WTC11 (cell line): ENCODE data around the gene OMA1. TPM values are rescaled to one million over a fixed set of nuclear protein-coding genes. Genes with fewer than 3 reads are reported as not detected.

Experiments
- ATF1 ChIP-seq: sonication (generic); formaldehyde crosslinking; IDR thresholded peaks from 2 replicates; pipeline ENCODE4 v1.8.1; 2023; ENCODE audit warnings: mild to moderate bottlenecking, moderate library complexity, missing genetic modification reagents
- CBFB ChIP-seq: sonication (generic); formaldehyde crosslinking; IDR thresholded peaks from 2 replicates; pipeline ENCODE4 v1.8.1; 2022; ENCODE audit warnings: mild to moderate bottlenecking, low read depth, missing genetic modification reagents
- CREB1 ChIP-seq: sonication (generic); formaldehyde crosslinking; IDR thresholded peaks from 2 replicates; pipeline ENCODE4 v1.8.0; 2023; ENCODE audit warnings: mild to moderate bottlenecking, missing genetic modification reagents
- E2F5 ChIP-seq: sonication (generic); formaldehyde crosslinking; IDR thresholded peaks from 2 replicates; pipeline ENCODE4 v1.8.1; 2022; ENCODE audit warnings: mild to moderate bottlenecking, moderate library complexity, missing genetic modification reagents
- FOXP1 ChIP-seq: sonication (generic); formaldehyde crosslinking; IDR thresholded peaks from 2 replicates; pipeline ENCODE4 v1.8.0; 2022; ENCODE audit warnings: missing genetic modification reagents, mild to moderate bottlenecking, moderate library complexity, borderline replicate concordance
- GABPB1 ChIP-seq: sonication (generic); formaldehyde crosslinking; IDR thresholded peaks from 2 replicates; pipeline ENCODE4 v1.8.1; 2023; ENCODE audit warnings: mild to moderate bottlenecking, missing genetic modification reagents
- GTF2I ChIP-seq: fragments of 250-450 bp; sonication (Bioruptor Pico); conservative IDR thresholded peaks from 2 replicates; pipeline ENCODE4 v1.4.0; 2021; ENCODE audit warnings: mild to moderate bottlenecking
- JAZF1 ChIP-seq: fragments of 250-450 bp; sonication (Bioruptor Pico); IDR thresholded peaks from 2 replicates; pipeline ENCODE4 v1.9.0; 2021; ENCODE audit warnings: moderate library complexity, mild to moderate bottlenecking, inconsistent platforms
- JUN ChIP-seq: sonication (generic); formaldehyde crosslinking; IDR thresholded peaks from 2 replicates; pipeline ENCODE4 v1.8.0; 2023; ENCODE audit warnings: mild to moderate bottlenecking, missing genetic modification reagents
- NFYB ChIP-seq: sonication (generic); formaldehyde crosslinking; conservative IDR thresholded peaks from 2 replicates; pipeline ENCODE4 v1.8.0; 2022; ENCODE audit warnings: low read depth, missing genetic modification reagents
- NR1H2 ChIP-seq: sonication (generic); formaldehyde crosslinking; IDR thresholded peaks from 2 replicates; pipeline ENCODE4 v1.9.0; 2021; ENCODE audit warnings: mild to moderate bottlenecking, moderate library complexity, missing genetic modification reagents
- SP1 ChIP-seq: sonication (generic); formaldehyde crosslinking; conservative IDR thresholded peaks from 2 replicates; pipeline ENCODE4 v1.8.1; 2022; ENCODE audit warnings: missing genetic modification reagents
- TCF7 ChIP-seq: sonication (generic); formaldehyde crosslinking; IDR thresholded peaks from 2 replicates; pipeline ENCODE4 v1.8.0; 2022; ENCODE audit warnings: mild to moderate bottlenecking, low read depth, missing genetic modification reagents, moderate library complexity
- USF2 ChIP-seq: sonication (generic); formaldehyde crosslinking; IDR thresholded peaks from 2 replicates; pipeline ENCODE4 v1.8.1; 2023; ENCODE audit warnings: mild to moderate bottlenecking, missing genetic modification reagents, moderate library complexity
- ZNF138 ChIP-seq: sonication (generic); formaldehyde crosslinking; conservative IDR thresholded peaks from 2 replicates; pipeline ENCODE4 v1.8.1; 2022; ENCODE audit warnings: mild to moderate bottlenecking, moderate library complexity, missing genetic modification reagents
- ZNF416 ChIP-seq: fragments of 250-450 bp; sonication (Bioruptor Pico); IDR thresholded peaks from 2 replicates; pipeline ENCODE4 v1.9.0; 2021; ENCODE audit warnings: mild to moderate bottlenecking, inconsistent platforms
- ZNF532 ChIP-seq: fragments of 250-450 bp; sonication (Bioruptor Pico); IDR thresholded peaks from 2 replicates; pipeline ENCODE4 v1.9.0; 2021; ENCODE audit warnings: mild to moderate bottlenecking, borderline replicate concordance
- total RNA-seq: library from RNA; stranded (reverse); gene quantifications from 3 replicates; pipeline ENCODE4 v1.2.3, GENCODE V29; 2021
- TF ChIP-seq, protein P1 (sequence below): fragments of 200-600 bp; IDR thresholded peaks from 2 replicates; pipeline ENCODE4 v1.8.0; 2022; ENCODE audit warnings: antibody characterized with exemption
- TF ChIP-seq, protein P2 (sequence below): fragments of 250-450 bp; sonication (Bioruptor Pico); IDR thresholded peaks from 2 replicates; pipeline ENCODE4 v2.1.2; 2022; ENCODE audit warnings: mild to moderate bottlenecking, moderate library complexity
- TF ChIP-seq, protein P3 (sequence below): fragments of 250-450 bp; sonication (Bioruptor Pico); IDR thresholded peaks from 2 replicates; pipeline ENCODE4 v1.9.0; 2021; ENCODE audit warnings: mild to moderate bottlenecking
- TF ChIP-seq, protein P4 (sequence below): fragments of 250-450 bp; sonication (Bioruptor Pico); IDR thresholded peaks from 2 replicates; pipeline ENCODE4 v1.8.0; 2021; ENCODE audit warnings: mild to moderate bottlenecking
- TF ChIP-seq, protein P5 (sequence below): sonication (generic); formaldehyde crosslinking; IDR thresholded peaks from 2 replicates; pipeline ENCODE4 v1.8.1; 2023; ENCODE audit warnings: mild to moderate bottlenecking, missing genetic modification reagents

The OMA1 gene
- total RNA-seq, 1 experiment from 2014 or later: 10.5 TPM

DNA sequence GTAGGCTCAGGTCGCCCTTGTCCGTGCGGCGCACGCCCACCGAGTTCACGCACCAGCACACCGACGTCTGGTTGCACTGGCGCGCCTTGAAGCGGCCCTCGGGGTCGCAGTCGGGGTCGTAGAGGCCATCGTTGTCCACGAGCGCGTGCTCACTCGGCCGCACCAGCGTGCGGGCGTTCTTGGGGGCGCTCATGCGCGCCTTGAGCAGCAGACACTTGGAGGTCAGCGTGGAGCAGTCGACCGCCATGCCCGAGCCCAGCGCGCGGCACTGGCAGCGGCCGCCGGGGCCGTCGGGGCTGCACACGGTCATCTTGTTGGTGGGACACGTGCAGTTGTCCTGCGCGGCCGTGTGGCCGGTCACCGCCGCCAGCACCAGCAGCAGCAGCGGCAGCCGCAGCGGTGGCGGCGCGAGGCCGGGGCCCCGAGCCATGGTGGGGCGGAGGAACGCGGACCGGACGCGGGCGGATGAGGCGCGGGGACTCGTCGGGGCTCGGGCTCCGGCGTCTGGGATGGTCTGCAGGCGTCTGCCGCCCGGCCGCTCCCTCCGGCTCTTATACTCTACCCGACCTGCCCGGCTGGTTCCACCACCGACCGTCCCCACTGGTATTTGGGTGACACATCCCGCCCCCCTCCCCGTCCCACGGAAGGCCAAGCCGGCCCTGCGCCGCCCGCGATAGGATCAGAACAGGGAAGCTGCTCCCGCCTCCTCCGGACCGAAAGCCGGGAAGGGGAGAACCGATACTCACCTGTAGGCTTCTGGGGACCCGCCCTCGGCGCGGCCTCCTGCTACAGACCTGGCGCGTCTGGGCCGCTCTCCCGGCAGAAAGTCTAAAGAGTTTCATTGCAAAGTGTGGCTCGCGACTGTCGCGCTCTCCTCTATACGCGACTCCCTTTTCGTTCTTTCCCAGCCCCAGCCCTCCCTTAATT lies 30.5 kb upstream of the OMA1 start, which contains the start of gene TACSTD2 (continued):
- peak; percentile 55 for TF ChIP-seq NFYB (CRISPR knock-in tag)
- peak; percentile 88 for TF ChIP-seq ATF1 (CRISPR knock-in tag)
- peak; percentile 96 for TF ChIP-seq TCF7
- TF ChIP-seq, protein P1, sequence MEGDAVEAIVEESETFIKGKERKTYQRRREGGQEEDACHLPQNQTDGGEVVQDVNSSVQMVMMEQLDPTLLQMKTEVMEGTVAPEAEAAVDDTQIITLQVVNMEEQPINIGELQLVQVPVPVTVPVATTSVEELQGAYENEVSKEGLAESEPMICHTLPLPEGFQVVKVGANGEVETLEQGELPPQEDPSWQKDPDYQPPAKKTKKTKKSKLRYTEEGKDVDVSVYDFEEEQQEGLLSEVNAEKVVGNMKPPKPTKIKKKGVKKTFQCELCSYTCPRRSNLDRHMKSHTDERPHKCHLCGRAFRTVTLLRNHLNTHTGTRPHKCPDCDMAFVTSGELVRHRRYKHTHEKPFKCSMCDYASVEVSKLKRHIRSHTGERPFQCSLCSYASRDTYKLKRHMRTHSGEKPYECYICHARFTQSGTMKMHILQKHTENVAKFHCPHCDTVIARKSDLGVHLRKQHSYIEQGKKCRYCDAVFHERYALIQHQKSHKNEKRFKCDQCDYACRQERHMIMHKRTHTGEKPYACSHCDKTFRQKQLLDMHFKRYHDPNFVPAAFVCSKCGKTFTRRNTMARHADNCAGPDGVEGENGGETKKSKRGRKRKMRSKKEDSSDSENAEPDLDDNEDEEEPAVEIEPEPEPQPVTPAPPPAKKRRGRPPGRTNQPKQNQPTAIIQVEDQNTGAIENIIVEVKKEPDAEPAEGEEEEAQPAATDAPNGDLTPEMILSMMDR: no peak
- TF ChIP-seq CBFB (CRISPR knock-in tag): 0 out of 2 replicates have a peak, but pooled peaks have one; percentile 33
- peak; percentile 73 for TF ChIP-seq NR1H2
- no peak for TF ChIP-seq GTF2I
- TF ChIP-seq GABPB1 (CRISPR knock-in tag): no peak
- TF ChIP-seq, protein P2, sequence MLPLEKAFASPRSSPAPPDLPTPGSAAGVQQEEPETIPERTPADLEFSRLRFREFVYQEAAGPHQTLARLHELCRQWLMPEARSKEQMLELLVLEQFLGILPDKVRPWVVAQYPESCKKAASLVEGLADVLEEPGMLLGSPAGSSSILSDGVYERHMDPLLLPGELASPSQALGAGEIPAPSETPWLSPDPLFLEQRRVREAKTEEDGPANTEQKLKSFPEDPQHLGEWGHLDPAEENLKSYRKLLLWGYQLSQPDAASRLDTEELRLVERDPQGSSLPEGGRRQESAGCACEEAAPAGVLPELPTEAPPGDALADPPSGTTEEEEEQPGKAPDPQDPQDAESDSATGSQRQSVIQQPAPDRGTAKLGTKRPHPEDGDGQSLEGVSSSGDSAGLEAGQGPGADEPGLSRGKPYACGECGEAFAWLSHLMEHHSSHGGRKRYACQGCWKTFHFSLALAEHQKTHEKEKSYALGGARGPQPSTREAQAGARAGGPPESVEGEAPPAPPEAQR (CRISPR knock-in tag): no peak
- TF ChIP-seq CREB1: peak; percentile 90
- TF ChIP-seq ZNF532 (CRISPR knock-in tag): peak; percentile 37; the same call in 1 of the 2 replicates
- peak; percentile 94 for TF ChIP-seq ZNF138
- TF ChIP-seq, protein P3, sequence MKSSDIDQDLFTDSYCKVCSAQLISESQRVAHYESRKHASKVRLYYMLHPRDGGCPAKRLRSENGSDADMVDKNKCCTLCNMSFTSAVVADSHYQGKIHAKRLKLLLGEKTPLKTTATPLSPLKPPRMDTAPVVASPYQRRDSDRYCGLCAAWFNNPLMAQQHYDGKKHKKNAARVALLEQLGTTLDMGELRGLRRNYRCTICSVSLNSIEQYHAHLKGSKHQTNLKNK (CRISPR knock-in tag): no peak
- TF ChIP-seq JAZF1 (CRISPR knock-in tag): no peak
- peak; percentile 72 for TF ChIP-seq SP1 (CRISPR knock-in tag)
- TF ChIP-seq USF2: 0 out of 2 replicates have a peak, but pooled peaks have one; percentile 23
- TF ChIP-seq, protein P4, sequence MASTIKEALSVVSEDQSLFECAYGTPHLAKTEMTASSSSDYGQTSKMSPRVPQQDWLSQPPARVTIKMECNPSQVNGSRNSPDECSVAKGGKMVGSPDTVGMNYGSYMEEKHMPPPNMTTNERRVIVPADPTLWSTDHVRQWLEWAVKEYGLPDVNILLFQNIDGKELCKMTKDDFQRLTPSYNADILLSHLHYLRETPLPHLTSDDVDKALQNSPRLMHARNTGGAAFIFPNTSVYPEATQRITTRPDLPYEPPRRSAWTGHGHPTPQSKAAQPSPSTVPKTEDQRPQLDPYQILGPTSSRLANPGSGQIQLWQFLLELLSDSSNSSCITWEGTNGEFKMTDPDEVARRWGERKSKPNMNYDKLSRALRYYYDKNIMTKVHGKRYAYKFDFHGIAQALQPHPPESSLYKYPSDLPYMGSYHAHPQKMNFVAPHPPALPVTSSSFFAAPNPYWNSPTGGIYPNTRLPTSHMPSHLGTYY (CRISPR knock-in tag): 0 out of 2 replicates have a peak, but pooled peaks have one; percentile 6
- TF ChIP-seq E2F5 (CRISPR knock-in tag): peak; percentile 89
- no peak for TF ChIP-seq ZNF416 (CRISPR knock-in tag)
- TF ChIP-seq, protein P5, sequence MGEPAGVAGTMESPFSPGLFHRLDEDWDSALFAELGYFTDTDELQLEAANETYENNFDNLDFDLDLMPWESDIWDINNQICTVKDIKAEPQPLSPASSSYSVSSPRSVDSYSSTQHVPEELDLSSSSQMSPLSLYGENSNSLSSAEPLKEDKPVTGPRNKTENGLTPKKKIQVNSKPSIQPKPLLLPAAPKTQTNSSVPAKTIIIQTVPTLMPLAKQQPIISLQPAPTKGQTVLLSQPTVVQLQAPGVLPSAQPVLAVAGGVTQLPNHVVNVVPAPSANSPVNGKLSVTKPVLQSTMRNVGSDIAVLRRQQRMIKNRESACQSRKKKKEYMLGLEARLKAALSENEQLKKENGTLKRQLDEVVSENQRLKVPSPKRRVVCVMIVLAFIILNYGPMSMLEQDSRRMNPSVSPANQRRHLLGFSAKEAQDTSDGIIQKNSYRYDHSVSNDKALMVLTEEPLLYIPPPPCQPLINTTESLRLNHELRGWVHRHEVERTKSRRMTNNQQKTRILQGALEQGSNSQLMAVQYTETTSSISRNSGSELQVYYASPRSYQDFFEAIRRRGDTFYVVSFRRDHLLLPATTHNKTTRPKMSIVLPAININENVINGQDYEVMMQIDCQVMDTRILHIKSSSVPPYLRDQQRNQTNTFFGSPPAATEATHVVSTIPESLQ (CRISPR knock-in tag): no peak
- TF ChIP-seq JUN: peak; percentile 97; the same call in 1 of the 2 replicates
- peak; percentile 100 for TF ChIP-seq FOXP1 (CRISPR knock-in tag)
